Astrocyte (in vitro differentiated cells and primary cell): ENCODE data around the gene APIP. TPM values are rescaled to one million over a fixed set of nuclear protein-coding genes. Genes with fewer than 3 reads are reported as not detected.

Experiments used
- DNase-seq: peaks from one replicate; pipeline ENCODE4 v3.0.0-alpha.2; 2010; ENCODE audit warnings: low read depth
- FAIRE-seq: peaks from 2 replicates; lab custom pipeline; 2011; peaks lifted over from hg19 to GRCh38; lab: Jason Lieb, UNC
- H2AFZ ChIP-seq: 2 replicates; pipeline ENCODE4 v1.6.0; 2012; ENCODE audit warnings: low read depth, low read length, inconsistent platforms
- H3K27ac ChIP-seq: 2 replicates; pipeline ENCODE4 v1.5.1; 2011; ENCODE audit warnings: low read depth, low read length, inconsistent platforms
- H3K27me3 ChIP-seq: 2 replicates; pipeline ENCODE4 v1.6.0; 2011; ENCODE audit warnings: low read length, inconsistent platforms; ENCODE audit not compliant: insufficient read depth
- H3K36me3 ChIP-seq: 2 replicates; pipeline ENCODE4 v1.5.1; 2011; ENCODE audit warnings: low read length, inconsistent platforms; ENCODE audit not compliant: insufficient read depth
- H3K4me1 ChIP-seq: 2 replicates; pipeline ENCODE4 v1.5.1; 2011; ENCODE audit warnings: low read length, inconsistent platforms; ENCODE audit not compliant: insufficient read depth
- H3K4me2 ChIP-seq: 2 replicates; pipeline ENCODE4 v1.6.0; 2012; ENCODE audit warnings: low read length, inconsistent platforms
- H3K4me3 ChIP-seq: 2 replicates; pipeline ENCODE4 v1.5.1; 2011; ENCODE audit warnings: low read depth, mild to moderate bottlenecking, low read length, inconsistent platforms; ENCODE audit not compliant: insufficient read depth
- H3K79me2 ChIP-seq: 2 replicates; pipeline ENCODE4 v1.6.0; 2012; ENCODE audit warnings: mild to moderate bottlenecking, low read length, inconsistent platforms; ENCODE audit not compliant: insufficient read depth
- H3K9ac ChIP-seq: 2 replicates; pipeline ENCODE4 v1.6.0; 2012; ENCODE audit warnings: mild to moderate bottlenecking, low read length, inconsistent platforms
- H3K9me3 ChIP-seq: 2 replicates; pipeline ENCODE4 v1.5.1; 2012; ENCODE audit warnings: low read depth, mild to moderate bottlenecking, low read length, inconsistent platforms; ENCODE audit not compliant: insufficient read depth
- H4K20me1 ChIP-seq: 2 replicates; pipeline ENCODE4 v1.6.0; 2012; ENCODE audit warnings: low read length, inconsistent platforms; ENCODE audit not compliant: insufficient read depth
- H3K27ac Mint-ChIP-seq: one replicate; pipeline ENCODE4 v1.8.0; 2021; ENCODE audit warnings: mild to moderate bottlenecking, mixed read lengths; ENCODE audit not compliant: unreplicated experiment
- H3K27me3 Mint-ChIP-seq: one replicate; pipeline ENCODE4 v1.8.0; 2021; ENCODE audit warnings: low read depth, mixed read lengths; ENCODE audit not compliant: unreplicated experiment
- H3K36me3 Mint-ChIP-seq: one replicate; pipeline ENCODE4 v1.8.0; 2021; ENCODE audit warnings: low read depth, mixed read lengths; ENCODE audit not compliant: unreplicated experiment
- H3K4me1 Mint-ChIP-seq: one replicate; pipeline ENCODE4 v1.8.0; 2021; ENCODE audit warnings: low read depth, mixed read lengths; ENCODE audit not compliant: unreplicated experiment
- H3K4me3 Mint-ChIP-seq: one replicate; pipeline ENCODE4 v1.8.0; 2021; ENCODE audit warnings: mild to moderate bottlenecking, moderate library complexity, mixed read lengths; ENCODE audit not compliant: unreplicated experiment
- H3K9me3 Mint-ChIP-seq: one replicate; pipeline ENCODE4 v1.8.0; 2021; ENCODE audit warnings: mild to moderate bottlenecking, mixed read lengths; ENCODE audit not compliant: unreplicated experiment
- CTCF ChIP-seq: IDR thresholded peaks from 2 replicates; pipeline ENCODE4 v1.5.1; 2011; ENCODE audit warnings: low read depth, mild to moderate bottlenecking, inconsistent platforms, low read length, moderate library complexity; ENCODE audit not compliant: insufficient read depth
- EZH2 ChIP-seq: IDR thresholded peaks from 2 replicates; pipeline ENCODE4 v1.6.1; 2012; ENCODE audit warnings: mild to moderate bottlenecking, low read length, inconsistent platforms; ENCODE audit not compliant: insufficient read depth
- total RNA-seq: library from RNA; stranded (reverse); gene quantifications from 2 replicates; pipeline ENCODE4 v1.2.1, GENCODE V29; 2021

The APIP gene
- total RNA-seq, 1 donor from 2014 or later = 13.9 TPM

- Histone ChIP-seq H3K36me3 (no peaks in the 10 kb centered on the region), H3K4me2 (no peak overlapping the region), H3K4me3 (no peak overlapping the region), H3K27ac (no peak overlapping the region), H4K20me1 (no peaks in the 10 kb centered on the region), H3K4me1 (no peaks in the 10 kb centered on the region), H2AFZ (no peak overlapping the region), H3K27me3 (peaks cover 2% of the 10 kb centered on the region), H3K79me2 (no peaks in the 10 kb centered on the region), H3K9me3 (no peaks in the 10 kb centered on the region), H3K9ac (no peak overlapping the region)
- no peak for DNase-seq
- H3K9me3 Mint-ChIP-seq = peaks cover 4% of the 10 kb centered on the region
- H3K27me3 Mint-ChIP-seq = peaks cover 4% of the 10 kb centered on the region
- TF ChIP-seq CTCF = no peak
- TF ChIP-seq EZH2 = no peak
- no peak for FAIRE-seq
- H3K4me1 Mint-ChIP-seq = no peaks in the 10 kb centered on the region
- no peak overlapping the region for H3K27ac Mint-ChIP-seq
- no peak overlapping the region for H3K4me3 Mint-ChIP-seq
- no peaks in the 10 kb centered on the region for H3K36me3 Mint-ChIP-seq
These were observed 64.3 kb downstream of the APIP start for GRCh38 chr11:34851916-34852315.

GRCh38 chr11:34850334-34850733 lies 65.8 kb downstream of the APIP start:
- Histone ChIP-seq H3K4me3 (no peak overlapping the region), H3K9ac (no peak overlapping the region), H3K36me3 (no peaks in the 10 kb centered on the region), H3K27ac (no peak overlapping the region), H2AFZ (no peak overlapping the region), H3K4me2 (no peak overlapping the region), H3K4me1 (no peaks in the 10 kb centered on the region), H3K27me3 (peaks cover 2% of the 10 kb centered on the region), H3K79me2 (no peaks in the 10 kb centered on the region), H3K9me3 (no peaks in the 10 kb centered on the region), H4K20me1 (no peaks in the 10 kb centered on the region)
- Mint-ChIP-seq H3K27ac (no peak overlapping the region), H3K4me1 (no peaks in the 10 kb centered on the region), H3K27me3 (peaks cover 4% of the 10 kb centered on the region), H3K9me3 (peaks cover 4% of the 10 kb centered on the region), H3K4me3 (no peak overlapping the region), H3K36me3 (no peaks in the 10 kb centered on the region)
- no peak for TF ChIP-seq EZH2
- TF ChIP-seq CTCF = no peak
- DNase-seq = no peak
- no peak for FAIRE-seq

GRCh38 chr11:34846467-34846866 lies 69.7 kb downstream of the APIP start:
- H3K4me3 Mint-ChIP-seq = no peak overlapping the region
- Histone ChIP-seq H3K4me2 (no peak overlapping the region), H3K4me1 (no peaks in the 10 kb centered on the region), H3K79me2 (no peaks in the 10 kb centered on the region), H2AFZ (no peak overlapping the region), H3K9me3 (no peaks in the 10 kb centered on the region), H4K20me1 (no peaks in the 10 kb centered on the region), H3K4me3 (no peak overlapping the region), H3K27me3 (peaks cover 2% of the 10 kb centered on the region), H3K9ac (no peak overlapping the region), H3K36me3 (no peaks in the 10 kb centered on the region), H3K27ac (no peak overlapping the region)
- no peak overlapping the region for H3K27ac Mint-ChIP-seq
- no peaks in the 10 kb centered on the region for H3K9me3 Mint-ChIP-seq
- FAIRE-seq (no peak), DNase-seq (no peak)
- H3K27me3 Mint-ChIP-seq = no peaks in the 10 kb centered on the region
- H3K36me3 Mint-ChIP-seq = no peaks in the 10 kb centered on the region
- no peaks in the 10 kb centered on the region for H3K4me1 Mint-ChIP-seq
- TF ChIP-seq EZH2 (no peak), CTCF (no peak)
